ENCODE data around the gene ANKRD7. TPM values are rescaled to one million over a fixed set of nuclear protein-coding genes. Genes with fewer than 3 reads are reported as not detected.

Gene ANKRD7
- total and polyA plus RNA-seq, 11 donors: 0.23 to 1.3 (median 0.43) TPM; not detected in 4

DNA sequence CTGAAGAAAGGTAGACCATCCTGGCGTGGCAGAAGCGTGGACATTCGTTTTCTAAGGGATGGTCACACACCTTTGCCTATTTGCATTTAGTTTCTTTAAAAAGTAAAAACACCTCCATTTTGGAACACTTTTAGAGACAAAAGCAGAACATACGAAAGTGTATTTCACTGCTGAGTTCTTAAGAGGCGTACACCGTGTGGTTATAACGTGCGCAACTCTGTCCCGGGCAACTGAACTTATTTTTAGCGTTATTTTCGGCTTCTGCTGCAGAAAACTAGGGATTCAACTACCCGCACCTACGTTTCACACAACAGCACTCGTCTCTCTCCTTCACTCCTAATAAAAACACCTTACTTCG, 41.1 kb upstream of the ANKRD7 start:
- peak overlapping the region; percentile 79 to 97 (median 90) for H3K27ac ChIP-seq
- DNase-seq (no peak), ATAC-seq (peak; percentile 11 to 26 (median 20))
- TF ChIP-seq POLR2A (IDR thresholded peaks at IDR 0.05): no peak
- TF ChIP-seq, protein P1, sequence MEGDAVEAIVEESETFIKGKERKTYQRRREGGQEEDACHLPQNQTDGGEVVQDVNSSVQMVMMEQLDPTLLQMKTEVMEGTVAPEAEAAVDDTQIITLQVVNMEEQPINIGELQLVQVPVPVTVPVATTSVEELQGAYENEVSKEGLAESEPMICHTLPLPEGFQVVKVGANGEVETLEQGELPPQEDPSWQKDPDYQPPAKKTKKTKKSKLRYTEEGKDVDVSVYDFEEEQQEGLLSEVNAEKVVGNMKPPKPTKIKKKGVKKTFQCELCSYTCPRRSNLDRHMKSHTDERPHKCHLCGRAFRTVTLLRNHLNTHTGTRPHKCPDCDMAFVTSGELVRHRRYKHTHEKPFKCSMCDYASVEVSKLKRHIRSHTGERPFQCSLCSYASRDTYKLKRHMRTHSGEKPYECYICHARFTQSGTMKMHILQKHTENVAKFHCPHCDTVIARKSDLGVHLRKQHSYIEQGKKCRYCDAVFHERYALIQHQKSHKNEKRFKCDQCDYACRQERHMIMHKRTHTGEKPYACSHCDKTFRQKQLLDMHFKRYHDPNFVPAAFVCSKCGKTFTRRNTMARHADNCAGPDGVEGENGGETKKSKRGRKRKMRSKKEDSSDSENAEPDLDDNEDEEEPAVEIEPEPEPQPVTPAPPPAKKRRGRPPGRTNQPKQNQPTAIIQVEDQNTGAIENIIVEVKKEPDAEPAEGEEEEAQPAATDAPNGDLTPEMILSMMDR (IDR thresholded peaks at IDR 0.05): no peak
- no peaks in the 10 kb centered on the region for H3K9me3 ChIP-seq
- peaks cover 0 to 41% (median 22%) of the 10 kb centered on the region in 12 donors for H3K4me1 ChIP-seq
- H3K36me3 ChIP-seq: peaks cover 0 to 23% (median 9%) of the 10 kb centered on the region in 9 donors
- H3K27me3 ChIP-seq: no peaks in the 10 kb centered on the region
- intact Hi-C loops (cut with DNase I): no loop called here
- H3K4me3 ChIP-seq: peak overlapping the region; percentile 75 to 96 (median 88)
- 0 to 1% (median 1%) methylated on average over 15 of the region's 15 CpGs for WGBS, 4 donors

DNA sequence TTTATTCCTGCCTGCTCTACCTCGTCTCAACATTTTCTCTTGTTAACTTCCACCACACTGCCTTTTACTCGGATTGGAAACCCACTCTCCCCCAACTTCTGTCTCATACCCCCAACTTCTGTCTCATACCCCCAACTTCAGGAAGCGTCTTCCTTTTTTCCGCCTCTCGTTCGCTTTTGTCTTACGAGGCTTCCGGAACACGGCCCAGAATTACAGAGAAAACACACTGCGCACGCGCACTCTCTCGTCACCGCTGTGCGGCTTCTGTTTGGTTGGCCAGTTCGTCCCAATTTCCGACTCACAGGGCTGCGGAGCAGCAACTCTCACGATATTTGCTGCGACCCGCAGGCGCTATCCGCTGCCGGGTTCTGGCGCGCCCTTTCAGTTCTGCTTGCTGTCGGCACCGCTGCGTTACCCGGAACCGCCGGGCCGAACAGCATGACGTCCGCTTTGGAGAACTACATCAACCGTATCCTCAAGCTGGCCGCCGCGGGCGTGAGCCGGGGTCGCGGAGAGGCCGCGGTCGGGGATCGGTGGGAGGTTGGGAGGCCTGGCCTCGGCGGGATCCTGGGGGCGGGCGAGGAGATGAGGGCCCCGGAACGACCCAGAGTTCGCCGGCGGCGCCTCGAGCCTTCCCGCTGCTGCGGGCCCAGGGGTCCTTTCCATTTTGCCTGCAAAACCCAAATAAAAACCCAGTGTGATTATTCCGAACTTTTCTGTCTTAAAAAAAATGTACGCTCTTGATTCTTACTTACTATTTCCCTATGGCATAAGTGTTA, 40.5 kb upstream of the ANKRD7 start, which contains the start of gene LSM8:
Gene LSM8, plus strand, starts transcription at position 379 of the 779 bp plus-strand sequence. Its CDS starts 60 bp downstream, at position 439.
- 0 to 1% (median 0%) methylated on average over 49 to 62 of the region's 62 CpGs for WGBS, 4 donors
- Histone ChIP-seq H3K36me3 (peaks cover 0 to 29% (median 14%) of the 10 kb centered on the region in 9 donors), H3K27ac (peak within 1 kb of the TSS; percentile 79 to 97 (median 90)), H3K9me3 (no peaks in the 10 kb centered on the region), H3K27me3 (no peaks in the 10 kb centered on the region), H3K4me3 (peak within 1 kb of the TSS; percentile 75 to 96 (median 88)), H3K4me1 (peaks cover 0 to 41% (median 22%) of the 10 kb centered on the region in 12 donors)
- intact Hi-C loops (cut with DNase I): no loop called here
- DNase-seq (peak; percentile 97 to 98 (median 97)), ATAC-seq (peak; percentile 96 to 100 (median 100))
- peak in 1 of 2 donors; percentile 71 for TF ChIP-seq POLR2A (IDR thresholded peaks at IDR 0.05)
- TF ChIP-seq, protein P1 (IDR thresholded peaks at IDR 0.05): no peak

DNA sequence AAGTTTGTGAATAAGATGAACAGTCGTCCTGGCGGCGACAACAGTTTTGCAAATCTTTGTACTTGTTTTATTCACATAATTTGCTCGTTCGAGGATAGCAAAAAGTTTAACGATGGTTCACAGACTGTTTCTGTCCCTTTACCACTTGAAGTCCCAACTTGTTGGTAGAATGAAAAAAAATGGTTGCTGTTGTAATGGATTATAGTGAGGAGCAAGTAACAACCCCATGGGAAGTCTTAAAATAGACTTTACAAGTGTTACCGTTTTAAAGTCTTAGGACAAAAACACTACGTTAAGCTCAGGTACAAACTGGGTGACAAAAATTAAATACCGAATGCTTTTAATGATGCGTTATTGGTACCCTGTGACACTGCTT, 40.0 kb upstream of the ANKRD7 start:
- 5 to 8% (median 7%) methylated on average over 10 of the region's 10 CpGs for WGBS, 4 donors
- H3K36me3 ChIP-seq: peaks cover 0 to 35% (median 19%) of the 10 kb centered on the region in 9 donors
- no peaks in the 10 kb centered on the region for H3K9me3 ChIP-seq
- no peak for ATAC-seq
- DNase-seq: no peak
- peak overlapping the region; percentile 51 to 97 (median 90) for H3K27ac ChIP-seq
- peak overlapping the region; percentile 75 to 96 (median 88) for H3K4me3 ChIP-seq
- TF ChIP-seq POLR2A (IDR thresholded peaks at IDR 0.05): no peak
- TF ChIP-seq, protein P1 (IDR thresholded peaks at IDR 0.05): no peak
- no peaks in the 10 kb centered on the region for H3K27me3 ChIP-seq
- intact Hi-C loops (cut with DNase I): no loop called here
- H3K4me1 ChIP-seq: peaks cover 0 to 41% (median 22%) of the 10 kb centered on the region in 12 donors

DNA sequence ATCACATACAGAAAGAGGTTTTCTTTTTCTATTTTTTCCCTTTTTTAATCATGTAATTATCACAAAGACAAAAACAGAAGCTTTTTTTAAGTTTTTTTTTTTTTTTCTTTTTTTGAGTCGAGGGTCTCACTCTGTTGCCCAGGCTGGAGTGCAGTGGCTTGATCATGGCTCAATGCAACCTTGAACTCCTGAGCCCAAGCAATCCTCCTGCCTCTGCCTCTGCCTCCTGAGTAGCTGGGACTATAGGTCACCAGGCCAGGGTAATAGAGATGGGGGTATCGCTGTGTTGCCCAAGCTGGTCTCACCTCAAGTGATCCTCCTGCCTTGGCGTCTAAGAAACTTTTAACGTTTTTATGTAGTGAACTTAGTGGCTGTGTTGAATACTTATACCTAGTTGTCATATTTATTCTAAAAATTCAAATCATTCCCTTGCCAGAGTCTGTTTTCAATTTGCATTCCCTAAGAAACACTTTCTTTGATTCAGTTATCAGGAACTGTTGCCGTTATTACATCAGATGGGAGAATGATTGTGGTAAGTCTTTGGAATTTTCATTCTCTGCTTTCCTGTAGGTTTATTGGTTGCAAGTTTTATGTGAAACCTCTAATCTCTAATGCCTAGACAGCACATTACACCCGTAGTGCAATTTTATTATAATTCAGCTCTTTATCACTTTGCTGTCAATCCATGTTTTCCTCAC, 39.2 kb upstream of the ANKRD7 start:
- Histone ChIP-seq H3K27ac (no peak overlapping the region), H3K27me3 (no peaks in the 10 kb centered on the region), H3K9me3 (no peaks in the 10 kb centered on the region), H3K36me3 (peaks cover 0 to 42% (median 27%) of the 10 kb centered on the region in 9 donors), H3K4me1 (peaks cover 0 to 41% (median 22%) of the 10 kb centered on the region in 12 donors), H3K4me3 (peak overlapping the region in 10 of 12 donors; percentile 75 to 96 (median 90))
- intact Hi-C loops (cut with DNase I): no loop called here
- TF ChIP-seq, protein P1 (IDR thresholded peaks at IDR 0.05): no peak
- no peak for TF ChIP-seq POLR2A (IDR thresholded peaks at IDR 0.05)
- no peak for ATAC-seq
- 75 to 80% (median 78%) methylated on average over 6 of the region's 6 CpGs for WGBS, 4 donors
- no peak for DNase-seq
